Mesenchymal stem cell (in vitro differentiated cells and primary cell): ENCODE measurements around the gene MCCC1.

ENCODE experiments used
- DNase-seq: peaks from one replicate; pipeline ENCODE4 v3.0.0-alpha.2; 2013
- H2AFZ ChIP-seq: one replicate; pipeline ENCODE4 v1.6.1; 2013; ENCODE audit warnings: low read depth, mild to moderate bottlenecking, control low read depth, inconsistent platforms, low read length, moderate library complexity
- H2AK5ac ChIP-seq: 2 replicates; pipeline ENCODE4 v1.6.1; 2013; ENCODE audit warnings: low read length, moderate library complexity, mild to moderate bottlenecking, inconsistent platforms; ENCODE audit not compliant: severe bottlenecking
- H2BK120ac ChIP-seq: one replicate; pipeline ENCODE4 v1.6.1; 2013; ENCODE audit warnings: low read depth, mild to moderate bottlenecking, inconsistent platforms, low read length, moderate library complexity
- H2BK12ac ChIP-seq, 2 experiments: one replicate each; pipeline ENCODE4 v1.6.1; 2013; ENCODE audit warnings: inconsistent platforms in 2 of 2, low read length in 2 of 2, mild to moderate bottlenecking in 2 of 2, moderate library complexity in 2 of 2, control low read depth in 1 of 2
- H2BK15ac ChIP-seq: one replicate; pipeline ENCODE4 v1.6.1; 2013; ENCODE audit warnings: mild to moderate bottlenecking, low read depth, inconsistent platforms; ENCODE audit not compliant: poor library complexity, severe bottlenecking
- H2BK5ac ChIP-seq: 2 replicates; pipeline ENCODE4 v1.6.1; 2013; ENCODE audit warnings: low read depth, mild to moderate bottlenecking, low read length, control low read depth, inconsistent platforms; ENCODE audit not compliant: poor library complexity, severe bottlenecking
- H3K14ac ChIP-seq, 2 experiments: one replicate each; pipeline ENCODE4 v1.6.1; 2013; ENCODE audit warnings: inconsistent platforms in 2 of 2, low read length in 2 of 2, control low read depth in 1 of 2, mild to moderate bottlenecking in 1 of 2, moderate library complexity in 1 of 2
- H3K18ac ChIP-seq, 2 experiments: one replicate each; pipeline ENCODE4 v1.6.1; 2013; ENCODE audit warnings: inconsistent platforms in 2 of 2, low read length in 2 of 2, control low read depth in 1 of 2, low read depth in 1 of 2, mild to moderate bottlenecking in 1 of 2
- H3K23ac ChIP-seq, 2 experiments: one replicate each; pipeline ENCODE4 v1.6.1; 2013; ENCODE audit warnings: inconsistent platforms in 2 of 2, low read length in 2 of 2, mild to moderate bottlenecking in 2 of 2, moderate library complexity in 2 of 2, control low read depth in 1 of 2
- H3K27ac ChIP-seq: 2 replicates; pipeline ENCODE4 v1.5.1; 2013; ENCODE audit warnings: mild to moderate bottlenecking, moderate library complexity, low read length, control low read depth, inconsistent platforms; ENCODE audit not compliant: poor library complexity, severe bottlenecking
- H3K27me3 ChIP-seq, 2 experiments: 2 replicates each; pipeline versions ENCODE4 v1.6.1 to v1.7.0; 2013; ENCODE audit warnings: low read length in 2 of 2, mild to moderate bottlenecking in 2 of 2, moderate library complexity in 2 of 2, control low read depth in 1 of 2, inconsistent platforms in 1 of 2; ENCODE audit not compliant: control insufficient read depth in 1 of 2, insufficient read depth in 1 of 2
- H3K36me3 ChIP-seq, 2 experiments: 2 replicates each; pipeline versions ENCODE4 v1.6.1 to v1.7.0; 2013; ENCODE audit warnings: low read length in 2 of 2, control low read depth in 1 of 2, inconsistent platforms in 1 of 2, low read depth in 1 of 2, mild to moderate bottlenecking in 1 of 2; ENCODE audit not compliant: insufficient read depth in 2 of 2, control insufficient read depth in 1 of 2
- H3K4ac ChIP-seq, 2 experiments: one replicate each; pipeline ENCODE4 v1.6.1; 2013; ENCODE audit warnings: inconsistent platforms in 2 of 2, low read length in 2 of 2, mild to moderate bottlenecking in 2 of 2, moderate library complexity in 2 of 2, control low read depth in 1 of 2, low read depth in 1 of 2
- H3K4me1 ChIP-seq: 2 replicates; pipeline ENCODE4 v1.6.1; 2013; ENCODE audit warnings: low read depth, low read length, control low read depth; ENCODE audit not compliant: control insufficient read depth, insufficient read depth
- H3K4me2 ChIP-seq: 2 replicates; pipeline ENCODE4 v1.6.1; 2013; ENCODE audit warnings: low read length, mild to moderate bottlenecking, inconsistent platforms; ENCODE audit not compliant: poor library complexity, severe bottlenecking
- H3K4me3 ChIP-seq, 2 experiments: 2 replicates each; pipeline versions ENCODE4 v1.5.1 to v1.7.0; 2013; ENCODE audit warnings: low read length in 2 of 2, mild to moderate bottlenecking in 2 of 2, control low read depth in 1 of 2, low read depth in 1 of 2; ENCODE audit not compliant: insufficient read depth in 1 of 2
- H3K79me1 ChIP-seq: replicated peaks from 2 replicates; pipeline ENCODE4 v1.6.1; 2013; ENCODE audit warnings: mild to moderate bottlenecking, control low read depth, low read length, inconsistent platforms; ENCODE audit not compliant: poor library complexity, severe bottlenecking
- H3K9ac ChIP-seq: 2 replicates; pipeline ENCODE4 v1.7.0; 2013; ENCODE audit warnings: mild to moderate bottlenecking, low read length, moderate library complexity
- H3K9me3 ChIP-seq: 2 replicates; pipeline ENCODE4 v1.7.0; 2013; ENCODE audit warnings: mild to moderate bottlenecking, low read length; ENCODE audit not compliant: control insufficient read depth
- H4K8ac ChIP-seq: one replicate; pipeline ENCODE4 v1.6.1; 2013; ENCODE audit warnings: inconsistent platforms, mild to moderate bottlenecking, low read length, moderate library complexity
- H4K91ac ChIP-seq: one replicate; pipeline ENCODE4 v1.6.1; 2013; ENCODE audit warnings: mild to moderate bottlenecking, low read length, inconsistent platforms
- WGBS: methylation state at CpG from one replicate; pipeline ENCODE4 v1.1.7; 2013; ENCODE audit warnings: mixed read lengths; 5-methylcytosine and 5-hydroxymethylcytosine counted together

Gene MCCC1

DNA sequence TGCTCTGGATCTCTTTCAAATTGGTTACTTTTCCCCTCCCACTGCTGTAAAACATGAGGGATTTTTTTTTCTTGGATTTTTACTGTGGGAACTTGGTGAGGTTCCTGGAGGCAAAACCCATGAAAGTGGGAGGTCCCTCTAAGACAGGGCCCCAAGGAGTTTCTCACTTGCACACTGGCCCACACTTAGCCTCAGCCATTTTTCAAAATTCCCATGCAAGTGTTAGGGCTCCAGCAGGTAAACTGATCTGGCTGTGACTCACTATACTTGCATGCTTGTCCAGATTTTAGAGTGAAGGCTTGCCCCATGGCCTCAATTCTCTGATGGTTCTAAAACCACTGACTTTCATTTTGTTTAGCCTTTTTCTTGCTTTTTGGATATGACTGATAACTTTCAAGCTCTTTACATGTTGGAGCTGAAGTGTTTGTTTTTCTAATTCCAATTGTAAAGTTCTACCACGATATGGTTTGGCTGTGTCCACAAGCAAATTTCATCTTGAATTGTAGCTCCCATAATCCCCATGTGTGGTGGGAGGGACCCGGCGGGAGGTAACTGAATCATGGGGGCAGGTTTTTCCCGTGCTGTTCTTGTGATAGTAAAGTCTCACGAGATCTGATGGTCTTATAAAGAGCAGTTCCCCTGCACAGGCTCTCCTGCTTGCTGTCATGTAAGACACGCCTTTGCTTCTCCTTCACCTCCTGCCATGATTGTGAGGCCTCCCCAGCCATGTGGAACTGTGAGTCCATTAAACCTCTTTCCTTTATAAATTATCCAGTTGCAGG, 37.7 kb downstream of the MCCC1 start:
- Histone ChIP-seq H3K4me3 (no peak overlapping the region), H3K36me3 (peaks cover 5 to 17% of the 10 kb centered on the region in 2 experiments), H3K4me1 (peaks cover 2% of the 10 kb centered on the region), H2AK5ac (no peak overlapping the region), H3K23ac (no peak overlapping the region), H2BK120ac (no peak overlapping the region), H2AFZ (no peak overlapping the region), H4K91ac (no peak overlapping the region), H3K9ac (no peak overlapping the region), H3K9me3 (no peaks in the 10 kb centered on the region), H3K4ac (no peak overlapping the region), H3K27ac (no peak overlapping the region), H2BK5ac (no peak overlapping the region), H3K4me2 (no peak overlapping the region), H2BK15ac (no peak overlapping the region), H3K18ac (no peak overlapping the region), H2BK12ac (no peak overlapping the region), H3K79me1 (no peaks in the 10 kb centered on the region), H3K27me3 (no peaks in the 10 kb centered on the region), H4K8ac (no peak overlapping the region), H3K14ac (no peak overlapping the region)
- DNase-seq: no peak
- WGBS: 95% methylated on average over 6 of the region's 6 CpGs

DNA sequence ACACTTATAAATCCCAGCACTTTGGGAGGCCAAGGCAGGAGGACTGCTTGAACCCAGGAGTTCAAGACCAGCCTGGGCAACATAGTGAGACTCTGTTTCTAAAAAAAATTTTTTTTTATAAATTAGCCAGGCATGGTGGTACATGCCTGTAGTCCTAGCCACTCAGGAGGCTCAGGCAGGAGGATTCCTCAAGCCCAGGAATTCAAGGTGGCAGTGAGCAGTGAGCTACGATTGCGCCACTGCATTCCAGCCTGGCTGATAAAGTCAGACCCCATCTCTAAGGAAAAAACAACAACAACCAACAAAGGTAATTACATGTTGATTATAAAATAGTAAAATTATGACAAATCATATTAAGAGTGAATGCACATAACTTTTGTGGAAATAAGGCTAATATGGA, 40.9 kb downstream of the MCCC1 start:
- DNase-seq: no peak
- H3K4me2 ChIP-seq: no peak overlapping the region
- H2BK12ac ChIP-seq: no peak overlapping the region
- no peak overlapping the region for H3K4me3 ChIP-seq
- no peak overlapping the region for H2BK120ac ChIP-seq
- H3K27me3 ChIP-seq: no peaks in the 10 kb centered on the region
- H3K9ac ChIP-seq: no peak overlapping the region
- H2BK5ac ChIP-seq: no peak overlapping the region
- H3K79me1 ChIP-seq: no peaks in the 10 kb centered on the region
- no peak overlapping the region for H2AFZ ChIP-seq
- H3K27ac ChIP-seq: no peak overlapping the region
- H2BK15ac ChIP-seq: no peak overlapping the region
- no CpG with 5 or more reads among the region's 2 CpGs for WGBS
- no peak overlapping the region for H3K14ac ChIP-seq
- no peak overlapping the region for H2AK5ac ChIP-seq
- no peak overlapping the region for H3K4ac ChIP-seq
- no peak overlapping the region for H4K8ac ChIP-seq
- H3K9me3 ChIP-seq: no peaks in the 10 kb centered on the region
- peaks cover 0 to 21% of the 10 kb centered on the region in 2 experiments for H3K36me3 ChIP-seq
- no peak overlapping the region for H3K23ac ChIP-seq
- H3K4me1 ChIP-seq: peaks cover 2% of the 10 kb centered on the region
- H4K91ac ChIP-seq: no peak overlapping the region
- no peak overlapping the region for H3K18ac ChIP-seq

DNA sequence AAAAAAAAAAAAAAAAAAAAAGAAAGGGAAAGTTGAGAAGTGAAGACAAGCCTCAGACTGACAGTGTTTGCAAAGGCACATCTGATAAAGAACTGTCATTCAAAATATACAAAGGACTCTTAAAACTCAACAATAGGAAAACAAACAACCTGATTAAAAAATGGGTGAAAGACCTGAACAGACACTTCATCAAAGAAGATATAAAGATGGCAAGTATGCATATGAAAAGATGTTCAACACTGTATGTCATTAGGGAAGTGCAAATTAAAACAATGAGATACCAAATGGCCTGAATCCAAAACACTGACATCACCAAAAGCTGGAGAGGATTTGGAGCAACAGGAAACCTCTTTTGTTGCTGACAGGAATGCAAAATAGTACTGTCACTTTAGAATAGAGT, 48.6 kb downstream of the MCCC1 start:
- Histone ChIP-seq H2BK12ac (no peak overlapping the region), H3K18ac (no peak overlapping the region), H3K14ac (no peak overlapping the region), H3K79me1 (peaks cover 3% of the 10 kb centered on the region), H3K9me3 (peaks cover 6% of the 10 kb centered on the region), H3K4me3 (no peak overlapping the region), H3K23ac (no peak overlapping the region), H4K91ac (no peak overlapping the region), H3K4ac (no peak overlapping the region), H3K4me1 (no peaks in the 10 kb centered on the region), H3K4me2 (no peak overlapping the region), H2BK120ac (no peak overlapping the region), H4K8ac (no peak overlapping the region), H3K27me3 (no peaks in the 10 kb centered on the region), H3K36me3 (peaks cover 10 to 47% of the 10 kb centered on the region in 2 experiments), H2BK15ac (no peak overlapping the region), H3K9ac (no peak overlapping the region), H3K27ac (no peak overlapping the region), H2AFZ (no peak overlapping the region), H2BK5ac (no peak overlapping the region), H2AK5ac (no peak overlapping the region)
- no peak for DNase-seq

- peak overlapping the region; percentile 29 for H3K4me2 ChIP-seq
- H3K9ac ChIP-seq: no peak overlapping the region
- H3K4me3 ChIP-seq: no peak overlapping the region
- 45% methylated on average over 2 of the region's 2 CpGs for WGBS
- no peak overlapping the region for H2BK5ac ChIP-seq
- H2BK15ac ChIP-seq: no peak overlapping the region
- no peak overlapping the region for H2AFZ ChIP-seq
- no peak overlapping the region for H4K91ac ChIP-seq
- peak overlapping the region; percentile 86 for H2AK5ac ChIP-seq
- H3K14ac ChIP-seq: no peak overlapping the region
- H3K27me3 ChIP-seq: no peaks in the 10 kb centered on the region
- H3K9me3 ChIP-seq: peaks cover 6% of the 10 kb centered on the region
- peak overlapping the region in 1 of 2 experiments; percentile 83 for H3K23ac ChIP-seq
- H2BK12ac ChIP-seq: no peak overlapping the region
- no peaks in the 10 kb centered on the region for H3K4me1 ChIP-seq
- no peak for DNase-seq
- no peak overlapping the region for H3K18ac ChIP-seq
- H3K79me1 ChIP-seq: peaks cover 4% of the 10 kb centered on the region
- peaks cover 20 to 60% of the 10 kb centered on the region in 2 experiments for H3K36me3 ChIP-seq
- H3K4ac ChIP-seq: no peak overlapping the region
- no peak overlapping the region for H2BK120ac ChIP-seq
- peak overlapping the region; percentile 49 for H3K27ac ChIP-seq
- no peak overlapping the region for H4K8ac ChIP-seq
These were observed 52.4 kb downstream of the MCCC1 start for GRCh38 chr3:183046883-183047282.
